Activated T-helper 17 cell treated with anti-CD3 and anti-CD28 coated beads, Interleukin-2, amount 50 U/mL, for 72 hours (primary cell): Measurements from ENCODE around the gene RASGRF2. TPM values are rescaled to one million over a fixed set of nuclear protein-coding genes. Genes with fewer than 3 reads are reported as not detected.

Experiments
- ATAC-seq: fragments of 150-1000 bp; cut with Tn5 transposase; replicated peaks from 2 replicates; pipeline ENCODE4 v1.10.0; 2021; ENCODE audit warnings: mild to moderate bottlenecking, moderate library complexity
- H3K27ac Mint-ChIP-seq: one replicate; pipeline ENCODE4 v1.8.0; 2022; ENCODE audit warnings: mixed read lengths
- H3K27me3 Mint-ChIP-seq: one replicate; pipeline ENCODE4 v1.8.0; 2022; ENCODE audit warnings: mixed read lengths
- H3K36me3 Mint-ChIP-seq: one replicate; pipeline ENCODE4 v1.8.0; 2022; ENCODE audit warnings: low read depth, mild to moderate bottlenecking, mixed read lengths
- H3K4me1 Mint-ChIP-seq: one replicate; pipeline ENCODE4 v1.8.0; 2022; ENCODE audit warnings: mixed read lengths
- H3K4me3 Mint-ChIP-seq: one replicate; pipeline ENCODE4 v1.8.0; 2022; ENCODE audit warnings: mild to moderate bottlenecking, mixed read lengths
- H3K9me3 Mint-ChIP-seq: one replicate; pipeline ENCODE4 v1.8.0; 2022; ENCODE audit warnings: mixed read lengths
- total RNA-seq, 2 donors: library from RNA; stranded (reverse); gene quantifications; one replicate each; pipeline ENCODE4 v1.2.3, GENCODE V29; 2022

RASGRF2 gene
- total RNA-seq, 2 donors from 2014 or later: 6.8 to 7.6 TPM

DNA sequence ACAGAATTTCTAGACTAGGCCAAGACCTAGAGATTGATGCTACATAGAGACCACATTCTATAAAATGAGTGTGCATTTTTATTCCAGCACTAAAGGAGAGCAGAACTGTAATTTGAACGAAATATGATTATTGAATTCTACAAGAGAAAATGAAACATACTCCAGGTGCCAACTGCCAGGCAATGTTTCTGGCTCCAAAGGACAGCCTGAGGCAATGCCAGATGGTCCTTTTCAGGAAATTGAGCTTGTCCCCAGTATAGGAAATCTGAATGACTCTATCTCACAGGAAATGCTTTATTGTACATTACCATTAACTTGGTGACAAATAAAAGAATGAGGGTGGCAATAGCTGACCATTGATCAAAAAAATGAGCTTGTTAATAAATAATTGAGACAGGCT, 28.8 kb upstream of the RASGRF2 start:
- Mint-ChIP-seq H3K27ac (no peak overlapping the region), H3K9me3 (no peaks in the 10 kb centered on the region), H3K27me3 (no peaks in the 10 kb centered on the region), H3K36me3 (no peaks in the 10 kb centered on the region), H3K4me3 (no peak overlapping the region), H3K4me1 (peaks cover 3% of the 10 kb centered on the region)
- ATAC-seq: no peak

DNA sequence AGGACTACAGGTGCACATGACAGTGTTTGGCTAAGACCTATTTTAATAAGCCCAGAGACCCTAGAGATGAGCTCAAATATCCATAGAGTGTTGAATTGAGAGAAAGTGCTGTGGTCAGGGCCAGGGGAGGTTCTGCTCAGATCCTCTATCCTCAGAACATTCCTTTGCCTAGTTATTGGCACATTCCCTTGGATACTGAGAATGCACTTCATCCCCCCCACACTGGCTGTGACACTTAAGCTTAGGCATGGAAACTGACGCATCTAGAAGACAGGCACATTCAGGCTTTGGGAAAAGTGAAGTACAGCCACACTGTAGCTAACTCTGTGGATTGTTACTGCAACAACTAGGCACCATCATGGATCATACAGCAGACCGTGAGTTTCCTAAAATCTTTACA, 27.1 kb upstream of the RASGRF2 start:
- ATAC-seq: no peak
- H3K4me3 Mint-ChIP-seq: no peak overlapping the region
- H3K4me1 Mint-ChIP-seq: peaks cover 3% of the 10 kb centered on the region
- H3K36me3 Mint-ChIP-seq: no peaks in the 10 kb centered on the region
- no peaks in the 10 kb centered on the region for H3K27me3 Mint-ChIP-seq
- H3K9me3 Mint-ChIP-seq: no peaks in the 10 kb centered on the region
- no peak overlapping the region for H3K27ac Mint-ChIP-seq

DNA sequence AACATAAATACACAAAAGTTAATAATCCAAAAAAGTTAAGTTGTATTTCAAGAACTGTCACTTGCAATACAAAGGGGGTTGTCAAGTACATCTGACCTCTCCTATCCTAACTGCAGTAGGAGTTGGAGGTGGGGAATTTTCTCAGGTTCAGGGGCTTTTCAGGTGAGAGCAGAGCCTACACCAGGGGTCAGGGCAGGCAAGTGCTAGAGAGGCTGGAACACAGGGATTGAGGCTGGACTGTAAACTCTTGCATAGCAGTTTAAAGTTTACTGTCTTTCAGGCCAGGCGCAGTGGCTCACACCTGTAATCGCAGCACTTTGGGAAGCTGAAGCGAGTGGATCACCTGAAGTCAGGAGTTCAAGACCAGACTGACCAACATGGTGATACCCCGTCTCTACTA, 25.4 kb upstream of the RASGRF2 start:
- H3K36me3 Mint-ChIP-seq: no peaks in the 10 kb centered on the region
- H3K4me1 Mint-ChIP-seq: peaks cover 3% of the 10 kb centered on the region
- no peak overlapping the region for H3K4me3 Mint-ChIP-seq
- no peak overlapping the region for H3K27ac Mint-ChIP-seq
- no peak for ATAC-seq
- no peaks in the 10 kb centered on the region for H3K9me3 Mint-ChIP-seq
- H3K27me3 Mint-ChIP-seq: no peaks in the 10 kb centered on the region

DNA sequence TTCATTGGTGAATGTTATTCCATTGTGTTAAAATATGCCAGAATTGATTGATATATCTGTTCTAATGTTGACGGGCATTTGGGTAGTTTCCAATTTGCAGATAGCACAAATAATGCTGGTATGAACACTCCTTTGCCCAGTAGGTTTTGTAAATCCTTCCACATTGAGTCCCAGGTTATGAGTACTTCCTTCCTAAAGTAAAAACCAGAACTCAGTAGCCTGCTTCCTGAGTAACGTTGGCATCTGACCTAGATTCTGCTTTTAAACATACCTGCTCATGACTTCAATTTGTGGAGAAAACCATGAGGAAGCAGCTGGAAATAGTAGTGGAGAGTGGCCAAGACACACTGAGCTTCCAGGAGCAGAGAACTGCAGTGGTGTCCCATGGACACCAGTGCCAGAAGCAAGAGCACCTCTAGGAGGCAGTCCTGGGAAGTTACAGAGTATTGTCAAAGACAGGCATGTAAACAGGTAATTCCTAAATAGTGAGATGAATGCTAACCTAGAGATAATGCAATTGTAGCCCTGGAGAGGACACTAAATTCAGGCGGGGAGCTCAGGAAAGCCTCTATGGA, 24.3 kb upstream of the RASGRF2 start:
- Mint-ChIP-seq H3K27ac (no peak overlapping the region), H3K36me3 (no peaks in the 10 kb centered on the region)
- ATAC-seq: peak; percentile 61

DNA sequence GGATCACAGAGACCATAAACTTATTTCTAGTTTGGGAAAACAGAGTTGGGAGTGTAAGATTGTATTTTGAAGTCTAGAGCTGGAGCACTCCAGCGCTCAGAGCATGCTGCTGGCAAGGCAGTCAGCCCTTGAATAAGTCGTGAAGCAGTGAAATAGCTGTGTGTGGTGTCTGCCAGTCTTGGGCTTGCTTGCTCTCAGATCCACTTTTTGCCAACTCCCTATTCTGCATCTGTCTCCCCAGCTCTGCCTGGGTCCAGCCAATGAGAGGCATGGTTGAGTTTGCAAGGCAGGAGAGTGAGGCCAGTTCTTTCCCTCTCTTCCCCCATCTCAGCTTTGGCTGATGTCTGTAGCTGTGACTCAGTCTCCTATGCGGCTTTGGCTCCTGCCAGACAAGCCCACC, 23.3 kb upstream of the RASGRF2 start:
- ATAC-seq: no peak
- H3K27me3 Mint-ChIP-seq: no peaks in the 10 kb centered on the region
- H3K9me3 Mint-ChIP-seq: no peaks in the 10 kb centered on the region
- H3K36me3 Mint-ChIP-seq: no peaks in the 10 kb centered on the region
- H3K27ac Mint-ChIP-seq: no peak overlapping the region
- H3K4me1 Mint-ChIP-seq: peaks cover 3% of the 10 kb centered on the region
- H3K4me3 Mint-ChIP-seq: no peak overlapping the region

More for the DNA sequence above, 24.3 kb upstream of the RASGRF2 start:
- Mint-ChIP-seq H3K9me3 (no peaks in the 10 kb centered on the region), H3K4me1 (peaks cover 3% of the 10 kb centered on the region), H3K4me3 (no peak overlapping the region), H3K27me3 (no peaks in the 10 kb centered on the region)

DNA sequence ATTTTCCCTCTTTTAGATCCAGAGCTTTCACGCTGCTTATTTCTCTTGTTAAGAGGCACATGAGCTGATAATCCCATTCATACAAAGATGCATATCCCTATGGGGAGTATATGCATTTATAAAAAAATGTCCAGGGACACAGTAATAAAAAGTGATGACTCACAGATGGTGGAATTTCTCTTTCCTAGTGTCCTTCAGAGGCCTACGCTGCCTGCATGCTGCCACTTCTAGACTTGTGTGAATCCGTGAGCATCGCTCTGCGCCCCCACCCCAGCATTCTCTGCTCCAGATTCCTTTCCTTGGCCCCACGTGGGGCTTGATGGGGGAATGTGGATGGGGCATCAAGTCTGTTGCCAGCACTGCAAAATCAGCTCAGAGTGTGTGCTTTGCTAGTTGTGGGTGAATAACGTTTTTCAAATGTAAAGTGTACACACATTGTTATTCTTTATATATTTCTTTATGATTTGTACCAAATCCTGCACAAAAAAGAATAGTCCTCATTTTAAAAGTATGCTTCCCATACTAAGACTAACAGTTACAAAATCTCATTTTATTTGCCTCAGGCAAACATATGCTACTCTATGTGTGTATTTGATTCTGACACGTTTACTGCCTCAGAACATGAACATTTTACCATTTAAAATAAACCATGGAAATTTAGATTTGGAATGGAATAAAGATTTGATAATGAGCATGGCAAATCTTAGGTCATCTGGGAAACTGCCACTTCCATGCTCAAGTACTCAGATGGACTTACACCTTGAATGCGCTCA, 22.4 kb upstream of the RASGRF2 start:
- Mint-ChIP-seq H3K4me1 (peaks cover 3% of the 10 kb centered on the region), H3K27ac (no peak overlapping the region), H3K27me3 (no peaks in the 10 kb centered on the region), H3K36me3 (no peaks in the 10 kb centered on the region), H3K9me3 (no peaks in the 10 kb centered on the region), H3K4me3 (no peak overlapping the region)
- no peak for ATAC-seq

DNA sequence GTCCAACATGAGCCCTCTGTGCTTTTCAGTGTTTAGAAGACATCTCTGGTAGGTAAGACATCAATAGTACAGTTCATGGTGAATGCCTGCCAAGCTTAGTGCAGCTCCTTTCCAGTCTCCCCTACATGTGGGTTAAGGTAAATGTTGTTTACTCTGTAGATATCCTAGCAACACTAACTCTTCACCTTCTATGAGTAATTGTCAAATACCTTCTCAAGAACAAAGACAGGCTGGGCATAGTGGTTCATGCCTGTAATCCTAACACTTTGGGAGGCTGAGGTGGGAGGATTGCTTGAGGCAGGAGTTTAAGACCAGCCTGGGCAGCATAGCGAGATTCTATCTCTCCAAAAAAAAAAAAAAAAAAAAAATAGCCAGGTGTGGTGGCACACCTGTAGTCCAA, 18.7 kb upstream of the RASGRF2 start:
- no peak for ATAC-seq
- H3K27me3 Mint-ChIP-seq: no peaks in the 10 kb centered on the region
- no peaks in the 10 kb centered on the region for H3K4me1 Mint-ChIP-seq

DNA sequence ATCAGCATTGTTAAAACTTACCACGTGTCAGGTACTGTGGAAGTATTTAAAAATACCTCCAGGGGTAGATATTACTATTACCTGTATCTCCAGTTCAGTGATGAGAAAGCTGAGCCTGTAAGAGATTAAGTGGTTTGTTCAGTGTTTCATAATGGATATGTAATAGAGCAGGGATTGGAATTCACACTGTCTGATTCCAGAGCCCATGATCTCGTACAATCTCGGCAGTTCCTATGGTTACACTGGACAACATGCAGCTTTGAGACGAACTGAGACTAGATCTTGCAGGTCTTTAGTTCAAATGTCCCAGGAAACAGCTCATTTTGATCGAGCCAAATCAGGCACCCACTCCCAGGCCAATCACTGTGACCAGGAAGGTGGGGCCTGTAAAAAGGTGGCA, 8.8 kb upstream of the RASGRF2 start:
- Mint-ChIP-seq H3K27me3 (no peaks in the 10 kb centered on the region), H3K4me1 (no peaks in the 10 kb centered on the region), H3K9me3 (no peaks in the 10 kb centered on the region), H3K36me3 (no peaks in the 10 kb centered on the region), H3K4me3 (no peak overlapping the region), H3K27ac (no peak overlapping the region)
- ATAC-seq: no peak

More for the DNA sequence above, 18.7 kb upstream of the RASGRF2 start:
- H3K4me3 Mint-ChIP-seq: no peak overlapping the region
- no peaks in the 10 kb centered on the region for H3K36me3 Mint-ChIP-seq
- H3K9me3 Mint-ChIP-seq: no peaks in the 10 kb centered on the region
- no peak overlapping the region for H3K27ac Mint-ChIP-seq

DNA sequence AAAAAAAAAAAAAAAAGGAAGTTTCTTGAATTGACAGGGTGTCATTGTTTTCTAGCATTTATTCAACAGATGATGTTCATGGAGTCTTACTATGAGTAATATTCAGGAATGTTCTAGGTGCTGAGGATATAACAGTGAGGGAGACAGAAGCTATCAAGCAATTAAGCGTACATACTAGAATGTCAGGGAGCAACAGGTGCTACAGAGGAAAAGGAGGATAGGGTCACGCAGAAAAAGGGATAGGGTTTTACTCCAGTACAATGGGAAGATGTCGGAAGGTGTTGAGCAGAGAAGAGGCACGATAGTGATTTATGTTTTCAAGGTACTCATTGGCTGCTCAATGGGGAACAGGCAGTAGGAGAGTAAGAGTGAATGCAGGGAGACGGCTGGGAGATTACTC, 6.6 kb upstream of the RASGRF2 start:
- Mint-ChIP-seq H3K27me3 (no peaks in the 10 kb centered on the region), H3K36me3 (no peaks in the 10 kb centered on the region), H3K4me3 (no peak overlapping the region), H3K9me3 (no peaks in the 10 kb centered on the region), H3K4me1 (peaks cover 5% of the 10 kb centered on the region), H3K27ac (no peak overlapping the region)
- no peak for ATAC-seq

DNA sequence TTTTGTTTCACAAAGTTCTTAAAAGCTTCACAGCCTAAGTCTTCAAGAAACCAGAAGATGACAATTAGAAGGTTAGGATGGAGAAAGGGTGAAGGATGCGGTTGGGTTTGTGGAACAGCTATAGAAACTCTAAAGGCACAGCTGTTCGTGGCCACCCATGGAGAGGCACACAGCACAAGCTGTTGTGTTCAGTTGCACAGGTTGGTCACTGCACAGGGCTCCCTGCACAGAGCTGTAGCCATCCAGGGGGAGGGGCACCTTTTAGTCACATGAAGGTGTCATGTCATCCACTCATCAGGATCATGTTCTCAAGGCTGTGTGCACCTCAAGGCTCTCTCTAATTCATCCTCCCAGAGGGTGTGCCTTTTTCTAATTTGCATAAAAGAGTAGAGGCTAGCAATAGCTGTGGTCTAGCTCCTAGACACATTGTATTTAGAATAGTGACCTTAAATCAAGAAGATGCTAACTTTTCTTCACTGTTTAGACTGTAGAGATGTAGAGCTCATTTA, 5.0 kb upstream of the RASGRF2 start:
- Mint-ChIP-seq H3K27me3 (no peaks in the 10 kb centered on the region), H3K36me3 (no peaks in the 10 kb centered on the region), H3K4me3 (no peak overlapping the region), H3K4me1 (peaks cover 12% of the 10 kb centered on the region), H3K27ac (no peak overlapping the region), H3K9me3 (no peaks in the 10 kb centered on the region)
- no peak for ATAC-seq

DNA sequence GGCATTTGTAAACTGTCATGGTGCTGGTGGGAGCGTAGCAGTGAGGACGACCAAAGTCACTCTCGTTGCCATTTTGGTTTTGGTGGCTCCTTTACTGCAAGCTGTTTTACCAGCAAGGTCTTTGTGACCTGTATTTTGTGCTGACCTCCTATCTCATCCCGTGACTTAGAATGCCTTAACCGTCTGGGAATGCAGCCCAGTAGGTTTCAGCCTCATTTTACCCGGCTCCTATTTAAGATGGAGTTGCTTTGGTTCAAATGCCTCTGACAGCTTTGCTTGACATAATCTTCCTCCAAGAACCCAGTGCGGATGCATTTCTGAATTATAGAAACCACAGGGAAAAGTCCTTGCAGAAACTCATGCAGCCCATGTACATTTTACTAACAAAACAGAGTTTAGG, 3.9 kb upstream of the RASGRF2 start:
- ATAC-seq: no peak
- Mint-ChIP-seq H3K27me3 (no peaks in the 10 kb centered on the region), H3K27ac (no peak overlapping the region), H3K36me3 (no peaks in the 10 kb centered on the region), H3K4me3 (no peak overlapping the region), H3K9me3 (no peaks in the 10 kb centered on the region), H3K4me1 (peaks cover 12% of the 10 kb centered on the region)

DNA sequence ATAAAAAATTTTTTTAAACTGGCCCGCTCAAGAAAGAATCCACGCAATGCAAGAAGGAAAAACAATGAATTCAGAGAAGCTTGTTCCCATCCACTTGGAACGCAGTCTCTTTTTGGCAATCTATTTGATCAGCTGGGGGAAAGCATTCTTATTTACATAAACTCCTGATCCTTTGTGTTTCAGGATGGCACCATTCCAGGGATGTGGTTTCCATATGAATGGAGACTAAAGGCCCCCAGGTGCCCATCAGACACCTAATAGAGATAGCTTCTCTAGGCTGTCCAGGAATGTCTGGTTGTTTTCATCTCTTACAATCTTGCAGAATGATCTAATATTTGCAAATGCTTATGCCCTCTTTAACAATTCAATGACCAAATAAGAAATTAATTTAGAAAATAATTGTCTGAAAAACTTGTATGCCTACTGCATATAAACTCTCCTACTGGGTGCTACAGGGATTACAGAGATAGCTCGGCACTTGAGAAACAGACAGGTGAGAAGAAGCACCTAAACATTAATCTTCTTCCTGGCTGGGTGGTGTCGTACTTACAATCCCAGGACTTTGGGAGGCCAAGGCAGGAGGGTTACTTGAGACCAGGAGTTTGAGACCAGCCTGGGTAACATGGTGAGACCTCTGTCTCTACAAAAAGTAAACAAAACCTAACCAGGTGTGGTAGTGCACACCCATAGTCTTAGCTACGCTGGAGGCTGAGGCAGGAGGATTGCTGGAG, 3.0 kb upstream of the RASGRF2 start:
- Mint-ChIP-seq H3K9me3 (no peaks in the 10 kb centered on the region), H3K4me1 (peaks cover 17% of the 10 kb centered on the region), H3K4me3 (peak overlapping the region; percentile 37), H3K27me3 (no peaks in the 10 kb centered on the region), H3K36me3 (no peaks in the 10 kb centered on the region), H3K27ac (no peak overlapping the region)
- no peak for ATAC-seq

DNA sequence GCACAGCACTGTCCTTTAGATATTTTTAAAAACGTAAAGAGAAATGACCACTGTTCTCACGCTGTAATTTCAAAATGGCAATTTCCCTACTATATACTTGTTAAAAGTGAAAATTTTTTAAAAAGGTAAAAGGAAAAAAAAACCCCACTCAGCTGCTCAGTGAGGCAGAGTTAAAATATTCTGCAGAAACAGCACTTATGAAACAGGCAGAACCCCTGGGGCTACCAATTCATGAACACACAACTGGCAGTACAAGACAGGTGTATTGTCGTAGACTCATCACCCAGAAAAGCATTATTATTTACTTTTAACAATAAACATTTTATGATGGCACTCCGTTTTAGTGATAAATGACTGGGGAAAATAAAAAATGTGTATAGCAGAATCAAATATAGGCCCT, 1.5 kb upstream of the RASGRF2 start:
- Mint-ChIP-seq H3K4me3 (peak overlapping the region; percentile 37), H3K36me3 (no peaks in the 10 kb centered on the region), H3K4me1 (peaks cover 22% of the 10 kb centered on the region), H3K27ac (no peak overlapping the region), H3K9me3 (no peaks in the 10 kb centered on the region), H3K27me3 (no peaks in the 10 kb centered on the region)
- no peak for ATAC-seq

DNA sequence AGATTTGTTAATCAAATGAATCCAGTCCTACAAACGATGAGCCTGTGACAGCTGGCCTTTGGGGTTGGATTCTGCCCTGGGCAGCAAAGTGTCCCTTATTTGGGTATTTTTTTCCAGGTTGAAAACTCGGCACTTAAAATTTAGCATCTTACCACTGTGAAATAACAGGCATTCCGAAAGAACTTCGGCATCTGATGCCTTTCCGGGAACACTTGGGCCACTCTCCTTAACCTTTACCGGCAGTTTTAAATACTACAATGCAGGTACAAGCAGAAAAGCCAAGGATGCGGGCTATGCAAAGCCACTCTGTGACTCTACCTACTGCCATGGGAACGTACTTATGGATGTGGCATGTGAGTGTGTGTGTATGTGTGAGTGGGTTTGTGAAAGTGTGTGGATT, 1.0 kb upstream of the RASGRF2 start:
- peak overlapping the region; percentile 16 for H3K27ac Mint-ChIP-seq
- no peak for ATAC-seq
- H3K4me3 Mint-ChIP-seq: peak overlapping the region; percentile 75

More for the DNA sequence above, 1.0 kb upstream of the RASGRF2 start:
- Mint-ChIP-seq H3K27me3 (no peaks in the 10 kb centered on the region), H3K36me3 (no peaks in the 10 kb centered on the region), H3K4me1 (peaks cover 22% of the 10 kb centered on the region), H3K9me3 (no peaks in the 10 kb centered on the region)
